H9 (cell line): Measurements from ENCODE around the gene RUBCN. TPM values are rescaled to one million over a fixed set of nuclear protein-coding genes. Genes with fewer than 3 reads are reported as not detected.

Source experiments
- DNase-seq: peaks from one replicate; pipeline ENCODE4 v3.0.0-alpha.2; 2017
- H2AFZ ChIP-seq: one replicate; pipeline ENCODE4 v1.6.1; 2013; ENCODE audit warnings: mild to moderate bottlenecking, low read length, control low read depth, moderate library complexity
- H2AK5ac ChIP-seq: 2 replicates; pipeline ENCODE4 v1.6.1; 2013; ENCODE audit warnings: low read length, control low read depth, mixed read lengths; ENCODE audit not compliant: insufficient read length
- H2BK120ac ChIP-seq: one replicate; pipeline ENCODE4 v1.6.1; 2013; ENCODE audit warnings: low read depth, mild to moderate bottlenecking, low read length, control low read depth, inconsistent platforms; ENCODE audit not compliant: poor library complexity, severe bottlenecking
- H2BK12ac ChIP-seq: 2 replicates; pipeline ENCODE4 v1.6.1; 2013; ENCODE audit warnings: low read length, control low read depth, mixed read lengths, low read depth; ENCODE audit not compliant: insufficient read length
- H2BK15ac ChIP-seq: 2 replicates; pipeline ENCODE4 v1.6.1; 2013; ENCODE audit warnings: low read depth, low read length, control low read depth
- H2BK20ac ChIP-seq: one replicate; pipeline ENCODE4 v1.6.1; 2013; ENCODE audit warnings: low read depth, mild to moderate bottlenecking, low read length, control low read depth, inconsistent platforms; ENCODE audit not compliant: poor library complexity, severe bottlenecking
- H2BK5ac ChIP-seq: 2 replicates; pipeline ENCODE4 v1.6.1; 2013; ENCODE audit warnings: low read length, control low read depth, mixed read lengths; ENCODE audit not compliant: insufficient read length
- H3K14ac ChIP-seq: 2 replicates; pipeline ENCODE4 v1.6.1; 2013; ENCODE audit warnings: low read length, control low read depth; ENCODE audit not compliant: insufficient read depth
- H3K18ac ChIP-seq: 2 replicates; pipeline ENCODE4 v1.6.1; 2013; ENCODE audit warnings: low read depth, mild to moderate bottlenecking, mixed read lengths, low read length, control low read depth; ENCODE audit not compliant: insufficient read length
- H3K23ac ChIP-seq: 2 replicates; pipeline ENCODE4 v1.6.1; 2013; ENCODE audit warnings: low read length, control low read depth, mixed read lengths, low read depth; ENCODE audit not compliant: insufficient read length
- H3K23me2 ChIP-seq: 2 replicates; pipeline ENCODE4 v1.6.1; 2013; ENCODE audit warnings: low read depth, mild to moderate bottlenecking, mixed read lengths, low read length, control low read depth; ENCODE audit not compliant: insufficient read length, poor library complexity, severe bottlenecking
- H3K27ac ChIP-seq: 2 replicates; pipeline ENCODE4 v1.5.1; 2013; ENCODE audit warnings: low read length, control low read depth, mixed read lengths, low read depth; ENCODE audit not compliant: insufficient read length
- H3K27me3 ChIP-seq: 2 replicates; pipeline ENCODE4 v1.6.1; 2013; ENCODE audit warnings: low read length, control low read depth, inconsistent platforms; ENCODE audit not compliant: insufficient read depth
- H3K4ac ChIP-seq: 2 replicates; pipeline ENCODE4 v1.6.1; 2013; ENCODE audit warnings: low read depth, mild to moderate bottlenecking, control low read depth, inconsistent platforms, low read length, moderate library complexity
- H3K4me1 ChIP-seq: 2 replicates; pipeline ENCODE4 v1.6.1; 2013; ENCODE audit warnings: low read length, control low read depth, inconsistent platforms; ENCODE audit not compliant: insufficient read depth
- H3K4me2 ChIP-seq: 2 replicates; pipeline ENCODE4 v1.6.1; 2013; ENCODE audit warnings: low read length, control low read depth, mixed read lengths; ENCODE audit not compliant: insufficient read length, insufficient read depth
- H3K56ac ChIP-seq: 2 replicates; pipeline ENCODE4 v1.6.1; 2013; ENCODE audit warnings: low read depth, mild to moderate bottlenecking, mixed read lengths, low read length, control low read depth; ENCODE audit not compliant: insufficient read length
- H3K79me1 ChIP-seq: 2 replicates; pipeline ENCODE4 v1.6.1; 2013; ENCODE audit warnings: low read depth, mild to moderate bottlenecking, moderate library complexity, low read length, control low read depth, inconsistent platforms; ENCODE audit not compliant: insufficient read depth, poor library complexity, severe bottlenecking
- H3K79me2 ChIP-seq: 2 replicates; pipeline ENCODE4 v1.6.1; 2013; ENCODE audit warnings: low read length, control low read depth, inconsistent platforms; ENCODE audit not compliant: insufficient read depth
- H3K9ac ChIP-seq: 2 replicates; pipeline ENCODE4 v1.6.1; 2013; ENCODE audit warnings: low read length, control low read depth, mixed read lengths; ENCODE audit not compliant: insufficient read length; ENCODE audit errors: extremely low read depth
- H3K9me3 ChIP-seq: one replicate; pipeline ENCODE4 v1.6.1; 2013; ENCODE audit warnings: low read depth, low read length, inconsistent platforms; ENCODE audit not compliant: control insufficient read depth
- H3T11ph ChIP-seq: one replicate; pipeline ENCODE4 v1.6.1; 2013; ENCODE audit warnings: mild to moderate bottlenecking, low read length, control low read depth, inconsistent platforms
- H4K20me1 ChIP-seq: one replicate; pipeline ENCODE4 v1.6.1; 2013; ENCODE audit not compliant: control insufficient read depth, insufficient read length, insufficient read depth
- H4K5ac ChIP-seq: 2 replicates; pipeline ENCODE4 v1.6.1; 2013; ENCODE audit warnings: low read depth, mild to moderate bottlenecking, mixed read lengths, low read length, control low read depth; ENCODE audit not compliant: insufficient read length
- H4K8ac ChIP-seq: replicated peaks from 2 replicates; pipeline ENCODE4 v1.6.1; 2013; ENCODE audit warnings: low read length, control low read depth, mixed read lengths, low read depth; ENCODE audit not compliant: insufficient read length
- H4K91ac ChIP-seq: 2 replicates; pipeline ENCODE4 v1.6.1; 2013; ENCODE audit warnings: low read depth, mild to moderate bottlenecking, moderate library complexity, mixed read lengths, low read length, control low read depth; ENCODE audit not compliant: insufficient read length
- H3K27ac Mint-ChIP-seq, 3 experiments: 2 replicates in 2 of 3; 3 replicates in 1 of 3; pipeline ENCODE4 v1.8.0; 2020 to 2021; ENCODE audit warnings: mixed read lengths in 3 of 3, mild to moderate bottlenecking in 1 of 3, moderate library complexity in 1 of 3
- H3K27me3 Mint-ChIP-seq: 2 replicates; pipeline ENCODE4 v1.8.0; 2021; ENCODE audit warnings: low read depth, mild to moderate bottlenecking, moderate library complexity, mixed read lengths
- H3K36me3 Mint-ChIP-seq, 3 experiments: 2 replicates in 2 of 3; 3 replicates in 1 of 3; pipeline ENCODE4 v1.8.0; 2020 to 2021; ENCODE audit warnings: low read depth in 3 of 3, mixed read lengths in 3 of 3; ENCODE audit not compliant: insufficient read depth in 1 of 3
- H3K4me1 Mint-ChIP-seq, 2 experiments: 2 replicates each; pipeline ENCODE4 v1.8.0; 2020; ENCODE audit warnings: mixed read lengths in 2 of 2
- H3K4me3 Mint-ChIP-seq, 2 experiments: 2 replicates in 1 of 2; 3 replicates in 1 of 2; pipeline ENCODE4 v1.8.0; 2020 to 2021; ENCODE audit warnings: mild to moderate bottlenecking in 2 of 2, mixed read lengths in 2 of 2, moderate library complexity in 1 of 2
- H3K9me3 Mint-ChIP-seq, 2 experiments: 2 replicates in 1 of 2; 3 replicates in 1 of 2; pipeline ENCODE4 v1.8.0; 2020; ENCODE audit warnings: mild to moderate bottlenecking in 2 of 2, mixed read lengths in 2 of 2, moderate library complexity in 1 of 2
- WGBS: extraction: QIAGEN DNeasy Blood & Tissue Kit; methylation state at CpG from one replicate; pipeline ENCODE4 v1.1.7; 2013; ENCODE audit warnings: missing lambda C conversion rate, low lambda C conversion rate, mixed read lengths; ENCODE audit not compliant: insufficient read length; ENCODE audit errors: extremely low coverage; 5-methylcytosine and 5-hydroxymethylcytosine counted together
- total RNA-seq: library from RNA; stranded (reverse); gene quantifications from 2 replicates; pipeline ENCODE4 v1.2.1, GENCODE V29; 2021
- TF ChIP-seq, protein P1 (sequence below): fragments of 200-600 bp; sonication (generic); conservative IDR thresholded peaks from 3 replicates; pipeline ENCODE4 v1.8.0; 2021; ENCODE audit warnings: antibody characterized with exemption, mild to moderate bottlenecking

Gene RUBCN
- total RNA-seq, 1 experiment from 2014 or later = 17.7 TPM

- Mint-ChIP-seq H3K27ac (no peak overlapping the region), H3K4me1 (peaks cover 14 to 18% of the 10 kb centered on the region in 2 experiments), H3K36me3 (peaks cover 0 to 2% (median 0%) of the 10 kb centered on the region in 3 experiments; a peak in 4 of 7 replicates), H3K4me3 (no peak overlapping the region), H3K9me3 (no peaks in the 10 kb centered on the region), H3K27me3 (peaks cover 31% of the 10 kb centered on the region)
- Histone ChIP-seq H2AFZ (no peak overlapping the region), H2BK15ac (no peak overlapping the region), H3K14ac (no peak overlapping the region), H3K4ac (no peak overlapping the region), H3K4me1 (no peaks in the 10 kb centered on the region), H3K79me1 (peaks cover 2% of the 10 kb centered on the region), H3K23me2 (peaks cover 18% of the 10 kb centered on the region), H2AK5ac (no peak overlapping the region), H3K79me2 (no peaks in the 10 kb centered on the region), H2BK120ac (no peak overlapping the region), H2BK12ac (no peak overlapping the region), H3K56ac (no peak overlapping the region), H3K9me3 (no peaks in the 10 kb centered on the region), H3K9ac (no peak overlapping the region), H3K18ac (no peak overlapping the region), H4K20me1 (no peaks in the 10 kb centered on the region), H3K27me3 (peaks cover 5% of the 10 kb centered on the region; the same call in 1 of the 2 replicates), H3T11ph (no peak overlapping the region), H2BK5ac (no peak overlapping the region), H4K5ac (no peak overlapping the region), H4K8ac (no peak overlapping the region), H3K23ac (no peak overlapping the region), H2BK20ac (no peak overlapping the region), H4K91ac (no peak overlapping the region), H3K27ac (no peak overlapping the region), H3K4me2 (no peak overlapping the region)
- TF ChIP-seq, protein P1, sequence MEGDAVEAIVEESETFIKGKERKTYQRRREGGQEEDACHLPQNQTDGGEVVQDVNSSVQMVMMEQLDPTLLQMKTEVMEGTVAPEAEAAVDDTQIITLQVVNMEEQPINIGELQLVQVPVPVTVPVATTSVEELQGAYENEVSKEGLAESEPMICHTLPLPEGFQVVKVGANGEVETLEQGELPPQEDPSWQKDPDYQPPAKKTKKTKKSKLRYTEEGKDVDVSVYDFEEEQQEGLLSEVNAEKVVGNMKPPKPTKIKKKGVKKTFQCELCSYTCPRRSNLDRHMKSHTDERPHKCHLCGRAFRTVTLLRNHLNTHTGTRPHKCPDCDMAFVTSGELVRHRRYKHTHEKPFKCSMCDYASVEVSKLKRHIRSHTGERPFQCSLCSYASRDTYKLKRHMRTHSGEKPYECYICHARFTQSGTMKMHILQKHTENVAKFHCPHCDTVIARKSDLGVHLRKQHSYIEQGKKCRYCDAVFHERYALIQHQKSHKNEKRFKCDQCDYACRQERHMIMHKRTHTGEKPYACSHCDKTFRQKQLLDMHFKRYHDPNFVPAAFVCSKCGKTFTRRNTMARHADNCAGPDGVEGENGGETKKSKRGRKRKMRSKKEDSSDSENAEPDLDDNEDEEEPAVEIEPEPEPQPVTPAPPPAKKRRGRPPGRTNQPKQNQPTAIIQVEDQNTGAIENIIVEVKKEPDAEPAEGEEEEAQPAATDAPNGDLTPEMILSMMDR = no peak; the same call in 2 of the 3 replicates
- no CpG with 5 or more reads among the region's 3 CpGs for WGBS
- DNase-seq = no peak
Observed at GRCh38 chr3:197753263-197753662, 16.6 kb upstream of the RUBCN start.
